ENCODE results near the gene TMCO6. TPM values are rescaled to one million over a fixed set of nuclear protein-coding genes. Genes with fewer than 3 reads are reported as not detected.
A peak's percentile ranks its signal among the peaks of the same experiment; 100 is the strongest.

The TMCO6 gene
- total and polyA plus RNA-seq, 9 of the 15 experiments (the other 6 are each of a cell fraction or from before 2014, with no cell fraction given) = 3.4 to 46.4 (median 16.7) TPM

DNA sequence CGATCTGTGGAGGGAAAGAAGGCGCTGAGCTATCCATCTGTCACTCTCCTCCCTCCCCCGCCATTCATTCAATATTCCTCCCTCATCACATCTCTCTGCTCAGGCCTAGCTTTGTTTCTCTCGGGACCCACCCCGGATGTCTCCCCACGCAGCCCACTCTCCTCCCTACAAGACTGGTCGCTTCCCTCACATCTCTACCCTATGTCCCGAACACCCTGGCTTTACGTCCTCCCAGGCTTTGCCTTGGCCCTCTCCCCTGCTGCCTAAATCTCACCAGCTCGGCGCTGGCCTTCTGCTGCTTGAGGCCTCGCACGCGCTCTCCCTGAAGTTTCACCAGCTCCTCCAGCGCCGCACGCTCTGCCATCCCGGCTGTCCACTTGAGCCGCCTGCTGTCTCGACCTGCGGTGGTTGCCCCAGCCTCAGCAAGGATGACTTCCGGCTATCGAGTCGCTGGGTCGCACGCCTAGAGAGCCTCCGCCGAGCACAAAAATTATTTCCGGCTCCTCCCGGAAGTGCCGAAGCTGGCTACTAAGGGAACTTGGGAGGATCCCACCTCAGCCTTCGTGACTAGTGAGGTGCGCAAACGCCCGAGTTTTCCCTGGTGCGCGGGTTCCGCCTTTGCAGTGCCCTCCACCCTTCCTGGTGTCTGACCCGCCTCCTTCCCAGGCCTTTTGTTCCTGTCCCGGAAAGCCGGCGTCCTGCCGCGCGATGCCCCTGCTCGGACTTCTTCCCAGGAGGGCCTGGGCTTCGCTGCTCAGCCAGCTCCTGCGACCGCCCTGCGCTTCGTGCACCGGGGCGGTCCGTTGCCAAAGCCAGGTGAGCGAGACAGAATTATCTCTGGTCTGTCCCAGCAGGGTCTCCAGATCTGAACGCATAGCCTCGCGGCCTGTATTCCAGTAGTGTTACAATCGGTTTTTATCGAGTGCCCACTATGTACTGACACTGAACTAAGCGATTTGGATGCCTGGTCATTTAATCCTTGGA, 52.0 kb downstream of the TMCO6 start, which contains the start of the genes HARS1 and HARS2 (continued):
- TF ChIP-seq MAFK (IDR thresholded peaks at IDR 0.05; ENCODE audit: low read length) (no peak), FOXJ2 (tag; IDR thresholded peaks at IDR 0.05) (no peak), TEAD2 (tag; IDR thresholded peaks at IDR 0.05) (no peak), NCOA2 (IDR thresholded peaks at IDR 0.05; ENCODE audit: partially characterized antibody in 2 of 2) (no peak), CBX1 (IDR thresholded peaks at IDR 0.05; ENCODE audit: low read depth) (no peak), MLLT1 (IDR thresholded peaks at IDR 0.05) (peak in 1 of 2 experiments; percentile 66; a peak in 2 of 4 replicates), BRF1 (IDR thresholded peaks at IDR 0.05; ENCODE audit: borderline replicate concordance, extremely low read depth, insufficient read length) (no peak), SMAD1 (IDR thresholded peaks at IDR 0.05; ENCODE audit: low read depth, low read length, partially characterized antibody) (peak; percentile 14), KLF6 (CRISPR knock-in tag; IDR thresholded peaks at IDR 0.05; ENCODE audit: borderline replicate concordance) (no peak), GABPA (tag; conservative IDR thresholded peaks at IDR 0.05; ENCODE audit: low read depth) (peak; percentile 98), SIX5 (IDR thresholded peaks at IDR 0.05; ENCODE audit: borderline replicate concordance in 1 of 2, insufficient read depth in 1 of 2, low read depth in 1 of 2, low read length in 2 of 2) (peak in 1 of 2 experiments; percentile 11; a peak in 1 of 4 replicates), ETV1 (tag; conservative IDR thresholded peaks at IDR 0.05; ENCODE audit: low read depth) (peak; percentile 98), ELK1 (CRISPR knock-in tag; IDR thresholded peaks at IDR 0.05) (no peak), ZBTB33 (CRISPR knock-in tag; IDR thresholded peaks at IDR 0.05) (0 out of 2 replicates have a peak, but pooled peaks have one; percentile 28)
- TF ChIP-seq, protein P1, sequence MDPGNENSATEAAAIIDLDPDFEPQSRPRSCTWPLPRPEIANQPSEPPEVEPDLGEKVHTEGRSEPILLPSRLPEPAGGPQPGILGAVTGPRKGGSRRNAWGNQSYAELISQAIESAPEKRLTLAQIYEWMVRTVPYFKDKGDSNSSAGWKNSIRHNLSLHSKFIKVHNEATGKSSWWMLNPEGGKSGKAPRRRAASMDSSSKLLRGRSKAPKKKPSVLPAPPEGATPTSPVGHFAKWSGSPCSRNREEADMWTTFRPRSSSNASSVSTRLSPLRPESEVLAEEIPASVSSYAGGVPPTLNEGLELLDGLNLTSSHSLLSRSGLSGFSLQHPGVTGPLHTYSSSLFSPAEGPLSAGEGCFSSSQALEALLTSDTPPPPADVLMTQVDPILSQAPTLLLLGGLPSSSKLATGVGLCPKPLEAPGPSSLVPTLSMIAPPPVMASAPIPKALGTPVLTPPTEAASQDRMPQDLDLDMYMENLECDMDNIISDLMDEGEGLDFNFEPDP (CRISPR knock-in tag; IDR thresholded peaks at IDR 0.05) = no peak
- TF ChIP-seq, protein P2, sequence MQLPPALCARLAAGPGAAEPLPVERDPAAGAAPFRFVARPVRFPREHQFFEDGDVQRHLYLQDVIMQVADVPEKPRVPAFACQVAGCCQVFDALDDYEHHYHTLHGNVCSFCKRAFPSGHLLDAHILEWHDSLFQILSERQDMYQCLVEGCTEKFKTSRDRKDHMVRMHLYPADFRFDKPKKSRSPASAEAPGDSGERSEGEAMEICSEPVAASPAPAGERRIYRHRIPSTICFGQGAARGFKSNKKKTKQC (CRISPR knock-in tag; IDR thresholded peaks at IDR 0.05) = peak; percentile 86; the same call in 1 of the 2 replicates
- TF ChIP-seq, protein P3, sequence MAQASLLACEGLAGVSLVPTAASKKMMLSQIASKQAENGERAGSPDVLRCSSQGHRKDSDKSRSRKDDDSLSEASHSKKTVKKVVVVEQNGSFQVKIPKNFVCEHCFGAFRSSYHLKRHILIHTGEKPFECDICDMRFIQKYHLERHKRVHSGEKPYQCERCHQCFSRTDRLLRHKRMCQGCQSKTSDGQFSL (CRISPR knock-in tag; IDR thresholded peaks at IDR 0.05) = no peak
- TF ChIP-seq, protein P3 (tag; IDR thresholded peaks at IDR 0.05) = no peak

Measured in K562 (cell line).